CD4-positive, alpha-beta memory T cell (primary cell): ENCODE measurements around the gene ALG2. TPM values are rescaled to one million over a fixed set of nuclear protein-coding genes. Genes with fewer than 3 reads are reported as not detected.
"Not testable (repeated sequence)": the region's sequence is repeated elsewhere in the genome, so short reads cannot be mapped to it uniquely, and the experiment has no call there.

Source experiments
- CTCF ChIA-PET: fragments of 350-600 bp; sonication (Branson Sonifier 250); formaldehyde crosslinking; loops from one replicate; lab custom pipeline; 2021; ENCODE audit warnings: inconsistent platforms; ENCODE audit not compliant: partially characterized antibody; lab: Charles Lee
- POLR2A ChIA-PET: fragments of 350-600 bp; sonication (Branson Sonifier 250); formaldehyde crosslinking; loops from one replicate; lab custom pipeline; 2021; ENCODE audit not compliant: partially characterized antibody; lab: Charles Lee
- DNase-seq, 5 donors: peaks; one replicate each; pipeline versions ENCODE4 v3.0.0 to v3.0.0-alpha.2; 2020 to 2022; ENCODE audit warnings: mixed read lengths in 1 of 5
- H3K27ac ChIP-seq: one replicate; pipeline ENCODE4 v1.7.0; 2013; ENCODE audit warnings: low read depth, low read length
- H3K27me3 ChIP-seq: 2 replicates; pipeline ENCODE4 v1.7.0; 2013; ENCODE audit warnings: mild to moderate bottlenecking, low read length, moderate library complexity; ENCODE audit not compliant: insufficient read depth
- H3K36me3 ChIP-seq: 2 replicates; pipeline ENCODE4 v1.7.0; 2013; ENCODE audit warnings: mild to moderate bottlenecking, low read length, moderate library complexity; ENCODE audit not compliant: insufficient read depth
- H3K4me1 ChIP-seq: 2 replicates; pipeline ENCODE4 v1.7.0; 2013; ENCODE audit warnings: mild to moderate bottlenecking, low read length, moderate library complexity; ENCODE audit not compliant: insufficient read depth
- H3K4me3 ChIP-seq, 2 donors: one replicate each; pipeline ENCODE4 v1.7.0; 2013; ENCODE audit warnings: low read length in 2 of 2, mild to moderate bottlenecking in 1 of 2
- H3K9me3 ChIP-seq, 2 donors: one replicate each; pipeline ENCODE4 v1.7.0; 2013; ENCODE audit warnings: low read length in 2 of 2, control low read depth in 1 of 2; ENCODE audit not compliant: control insufficient read depth in 1 of 2
- H3K27ac Mint-ChIP-seq, 7 donors: one replicate each; pipeline ENCODE4 v1.8.0; 2020 to 2021; ENCODE audit warnings: mixed read lengths in 7 of 7, mild to moderate bottlenecking in 6 of 7, inconsistent platforms in 3 of 7, moderate library complexity in 3 of 7
- H3K27me3 Mint-ChIP-seq, 2 donors: one replicate each; pipeline ENCODE4 v1.8.0; 2020 to 2021; ENCODE audit warnings: mixed read lengths in 2 of 2
- H3K36me3 Mint-ChIP-seq, 2 donors: one replicate each; pipeline ENCODE4 v1.8.0; 2020 to 2021; ENCODE audit warnings: mixed read lengths in 2 of 2, inconsistent platforms in 1 of 2, mild to moderate bottlenecking in 1 of 2
- H3K4me1 Mint-ChIP-seq, 4 donors: one replicate each; pipeline ENCODE4 v1.8.0; 2020 to 2021; ENCODE audit warnings: mixed read lengths in 4 of 4, mild to moderate bottlenecking in 1 of 4
- H3K4me3 Mint-ChIP-seq, 8 donors: one replicate each; pipeline ENCODE4 v1.8.0; 2020 to 2021; ENCODE audit warnings: mixed read lengths in 8 of 8, mild to moderate bottlenecking in 7 of 8, moderate library complexity in 6 of 8, inconsistent platforms in 3 of 8
- H3K9me3 Mint-ChIP-seq, 8 donors: one replicate each; pipeline ENCODE4 v1.8.0; 2020 to 2021; ENCODE audit warnings: mixed read lengths in 8 of 8, mild to moderate bottlenecking in 5 of 8, inconsistent platforms in 3 of 8, moderate library complexity in 1 of 8
- intact Hi-C: fragments of 100-400 bp; cut with micrococcal nuclease; formaldehyde crosslinking; loops from one replicate; pipeline ENCODE4 v1.15.1; 2023
- polyA plus RNA-seq, 2 donors: library from polyadenylated mRNA; unstranded; fragments of 300-500 nt; fragmentation: Illumina TruSeq; gene quantifications; one replicate each; pipeline ENCODE4 v1.2.3, GENCODE V29; 2021
- total RNA-seq, 2 experiments: library from RNA; stranded (reverse); gene quantifications; one replicate each; pipeline ENCODE4 v1.2.3, GENCODE V29; 2021

Gene ALG2
- total and polyA plus RNA-seq, 4 experiments from 2014 or later, result 35.3 to 39.8 (median 37.9) TPM

GRCh38 chr9:99211746-99212145 lies 10.0 kb downstream of the ALG2 start:
- Mint-ChIP-seq H3K4me1 (peaks cover 5 to 8% (median 7%) of the 10 kb centered on the region in 4 donors), H3K4me3 (no peak overlapping the region), H3K27ac (no peak overlapping the region), H3K27me3 (peaks cover 0 to 3% of the 10 kb centered on the region in 2 donors), H3K36me3 (peaks cover 27 to 42% of the 10 kb centered on the region in 2 donors), H3K9me3 (peaks cover 5 to 47% (median 41%) of the 10 kb centered on the region in 8 donors)
- ChIA-PET POLR2A (no interaction called here), CTCF (no interaction called here)
- H3K27ac ChIP-seq, result no peak overlapping the region
- no peaks in the 10 kb centered on the region for H3K9me3 ChIP-seq
- no peaks in the 10 kb centered on the region for H3K27me3 ChIP-seq
- no peaks in the 10 kb centered on the region for H3K4me1 ChIP-seq
- no peak overlapping the region for H3K4me3 ChIP-seq
- no peak for DNase-seq
- no peaks in the 10 kb centered on the region for H3K36me3 ChIP-seq
- intact Hi-C loops, result no loop called here

GRCh38 chr9:99210572-99210971 lies 11.2 kb downstream of the ALG2 start:
- H3K27me3 ChIP-seq, result no peaks in the 10 kb centered on the region
- Mint-ChIP-seq H3K36me3 (peaks cover 17 to 32% of the 10 kb centered on the region in 2 donors), H3K4me3 (peak overlapping the region in 1 of 8 donors; percentile 38), H3K27me3 (peaks cover 0 to 4% of the 10 kb centered on the region in 2 donors), H3K9me3 (peaks cover 7 to 59% (median 45%) of the 10 kb centered on the region in 8 donors), H3K27ac (no peak overlapping the region), H3K4me1 (peaks cover 0 to 6% (median 4%) of the 10 kb centered on the region in 4 donors)
- intact Hi-C loops, result no loop called here
- no peak overlapping the region for H3K27ac ChIP-seq
- H3K4me3 ChIP-seq, result no peak overlapping the region
- H3K36me3 ChIP-seq, result no peaks in the 10 kb centered on the region
- no peaks in the 10 kb centered on the region for H3K9me3 ChIP-seq
- DNase-seq, result no peak
- POLR2A ChIA-PET, result interaction anchor here (0.8 kb wide), 1 partner anchor 9 kb away, joined by 3 read pairs; no protein-coding TSS in a partner anchor
- no peaks in the 10 kb centered on the region for H3K4me1 ChIP-seq
- CTCF ChIA-PET, result interaction anchor here (1.1 kb wide), 1 partner anchor 11 kb away, joined by 3 read pairs; the partner anchor contains the start of genes ALG2 and SEC61B

GRCh38 chr9:99201603-99202002 lies 20.1 kb downstream of the ALG2 start:
- no peak overlapping the region for H3K4me3 ChIP-seq
- H3K36me3 ChIP-seq, result no peaks in the 10 kb centered on the region
- ChIA-PET CTCF (interaction anchor here (1.1 to 1.4 kb wide), 2 partner anchors 16 to 18 kb away, joined by 3 read pairs; no protein-coding TSS in a partner anchor), POLR2A (no interaction called here)
- Mint-ChIP-seq H3K4me1 (peaks cover 0 to 1% (median 0%) of the 10 kb centered on the region in 4 donors), H3K27me3 (no peaks in the 10 kb centered on the region), H3K4me3 (no peak overlapping the region), H3K36me3 (no peaks in the 10 kb centered on the region), H3K27ac (no peak overlapping the region), H3K9me3 (peaks cover 0 to 15% (median 7%) of the 10 kb centered on the region in 8 donors)
- H3K27me3 ChIP-seq, result no peaks in the 10 kb centered on the region
- DNase-seq, result no peak
- no peak overlapping the region for H3K27ac ChIP-seq
- H3K4me1 ChIP-seq, result no peaks in the 10 kb centered on the region
- intact Hi-C loops, result no loop called here
- no peaks in the 10 kb centered on the region for H3K9me3 ChIP-seq

DNA sequence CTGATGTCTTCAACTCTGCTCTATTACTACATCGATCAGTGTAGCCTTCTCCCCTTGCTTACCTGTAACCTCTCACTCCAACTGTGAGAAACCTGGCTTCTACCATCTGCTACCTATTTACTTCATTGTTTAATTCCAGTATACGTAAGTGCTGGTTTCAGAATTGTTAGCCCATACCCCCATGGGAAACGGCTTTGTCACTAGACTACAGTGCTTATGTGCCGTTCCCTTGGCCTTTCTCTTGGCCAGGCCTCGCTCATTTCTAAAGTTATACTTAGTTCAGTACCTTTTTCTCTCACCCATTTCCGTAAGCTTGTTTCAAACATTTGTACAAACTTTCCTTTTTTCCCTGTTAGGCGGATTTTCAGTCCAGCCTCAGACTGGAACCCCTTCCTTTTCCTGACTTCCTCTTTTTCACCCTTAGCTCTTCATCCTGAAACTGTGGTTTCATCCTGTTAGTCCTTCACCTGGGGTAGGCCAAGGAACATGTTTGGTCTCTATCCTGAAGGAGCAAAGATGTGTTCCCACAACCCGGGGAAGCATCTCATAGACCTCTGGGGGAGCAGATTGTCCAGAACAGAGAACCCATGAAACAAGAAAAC lies 21.7 kb downstream of the ALG2 start:
- CTCF ChIA-PET, result interaction anchor here (0.5 kb wide), 1 partner anchor 353 kb away, joined by 4 read pairs; no protein-coding TSS in a partner anchor
- Histone ChIP-seq H3K4me1 (no peaks in the 10 kb centered on the region), H3K4me3 (no peak overlapping the region), H3K9me3 (no peaks in the 10 kb centered on the region), H3K36me3 (no peaks in the 10 kb centered on the region), H3K27me3 (no peaks in the 10 kb centered on the region), H3K27ac (no peak overlapping the region)
- H3K27me3 Mint-ChIP-seq, result no peaks in the 10 kb centered on the region
- H3K27ac Mint-ChIP-seq, result no peak overlapping the region
- no peaks in the 10 kb centered on the region for H3K36me3 Mint-ChIP-seq
- intact Hi-C loops, result no loop called here
- H3K4me3 Mint-ChIP-seq, result no peak overlapping the region
- H3K9me3 Mint-ChIP-seq, result peaks cover 0 to 3% (median 0%) of the 10 kb centered on the region in 8 donors
- H3K4me1 Mint-ChIP-seq, result peaks cover 0 to 3% (median 0%) of the 10 kb centered on the region in 4 donors
- POLR2A ChIA-PET, result no interaction called here
- no peak for DNase-seq

DNA sequence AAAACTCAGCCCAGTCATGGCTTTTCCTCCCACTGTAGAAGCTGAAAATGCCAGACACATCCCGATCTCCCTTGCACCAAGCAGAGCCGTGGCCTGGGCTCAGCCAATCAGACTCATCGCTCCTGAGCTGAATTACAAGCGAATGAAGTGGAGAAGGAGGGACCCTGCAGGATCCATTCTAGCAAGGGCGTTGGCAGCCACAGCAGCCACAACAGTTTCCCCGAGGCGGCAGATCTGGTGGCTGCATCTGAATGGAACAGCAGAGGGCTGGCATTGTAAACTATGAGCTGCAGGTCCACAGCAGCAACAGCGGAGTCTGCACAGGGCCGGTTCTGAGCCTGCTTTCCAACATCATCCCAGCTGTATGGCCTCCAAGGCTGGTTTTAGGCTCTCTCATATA lies 23.8 kb downstream of the ALG2 start:
- Histone ChIP-seq H3K4me3 (no peak overlapping the region), H3K4me1 (no peaks in the 10 kb centered on the region), H3K27me3 (no peaks in the 10 kb centered on the region), H3K36me3 (no peaks in the 10 kb centered on the region), H3K9me3 (no peaks in the 10 kb centered on the region), H3K27ac (no peak overlapping the region)
- Mint-ChIP-seq H3K36me3 (no peaks in the 10 kb centered on the region), H3K9me3 (no peaks in the 10 kb centered on the region), H3K4me1 (peaks cover 0 to 3% (median 0%) of the 10 kb centered on the region in 4 donors), H3K4me3 (no peak overlapping the region), H3K27ac (no peak overlapping the region), H3K27me3 (peaks cover 0 to 4% of the 10 kb centered on the region in 2 donors)
- POLR2A ChIA-PET, result no interaction called here
- CTCF ChIA-PET, result interaction anchor here (1.2 to 3.7 kb wide), 4 partner anchors 12 to 222 kb away, joined by 3 to 17 read pairs (median 4); no protein-coding TSS in a partner anchor
- no peak for DNase-seq
- intact Hi-C loops, result no loop called here

GRCh38 chr9:99197124-99197630 lies 24.6 kb downstream of the ALG2 start:
- no peak overlapping the region for H3K4me3 ChIP-seq
- CTCF ChIA-PET, result interaction anchor here (1.2 to 3.7 kb wide), 4 partner anchors 11 to 221 kb away, joined by 3 to 17 read pairs (median 4); no protein-coding TSS in a partner anchor
- Mint-ChIP-seq H3K27ac (no peak overlapping the region), H3K36me3 (no peaks in the 10 kb centered on the region), H3K4me3 (no peak overlapping the region), H3K4me1 (peaks cover 0 to 3% (median 0%) of the 10 kb centered on the region in 4 donors), H3K27me3 (peaks cover 0 to 6% of the 10 kb centered on the region in 2 donors), H3K9me3 (no peaks in the 10 kb centered on the region)
- H3K4me1 ChIP-seq, result no peaks in the 10 kb centered on the region
- H3K9me3 ChIP-seq, result no peaks in the 10 kb centered on the region
- H3K27ac ChIP-seq, result no peak overlapping the region
- no peaks in the 10 kb centered on the region for H3K27me3 ChIP-seq
- H3K36me3 ChIP-seq, result no peaks in the 10 kb centered on the region
- DNase-seq, result no peak
- intact Hi-C loops, result no loop called here
- POLR2A ChIA-PET, result no interaction called here

DNA sequence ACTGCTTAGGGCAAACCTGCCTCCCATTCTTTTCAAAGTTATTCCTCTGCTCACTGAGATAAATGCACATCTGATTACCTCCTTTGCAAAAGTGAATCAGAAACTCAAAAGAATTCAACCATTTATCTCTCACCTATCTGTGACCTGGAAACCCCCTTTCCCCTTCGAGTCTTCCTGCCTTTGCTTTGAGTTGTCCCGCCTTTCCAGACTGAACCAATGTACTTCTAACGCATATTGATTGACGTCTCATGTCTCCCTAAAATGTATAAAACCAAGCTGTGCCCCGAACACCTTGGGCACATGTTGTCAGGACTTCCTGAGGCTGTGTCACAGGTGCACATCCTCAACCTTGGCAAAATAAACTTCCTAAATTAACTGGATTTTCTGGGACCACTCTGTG lies 25.3 kb downstream of the ALG2 start:
- CTCF ChIA-PET, result interaction anchor here (3.7 kb wide), 1 partner anchor 12 kb away, joined by 17 read pairs; no protein-coding TSS in a partner anchor
- POLR2A ChIA-PET, result not testable (repeated sequence)

More for the DNA sequence above, 25.3 kb downstream of the ALG2 start:
- H3K4me1 ChIP-seq, H3K9me3 Mint-ChIP-seq, H3K27ac ChIP-seq, H3K4me3 ChIP-seq, H3K9me3 ChIP-seq, H3K27me3 ChIP-seq, H3K4me1 Mint-ChIP-seq, H3K36me3 ChIP-seq, DNase-seq, H3K36me3 Mint-ChIP-seq, H3K27ac Mint-ChIP-seq, H3K27me3 Mint-ChIP-seq, intact Hi-C loops, H3K4me3 Mint-ChIP-seq: not testable (repeated sequence)
